C4-2B (cell line): Measurements from ENCODE around the gene UVRAG.

Source experiments
- H3K27ac ChIP-seq: fragments of 450-650 bp; 2 replicates; pipeline ENCODE4 v1.5.1; 2017
- CTCF ChIP-seq: fragments of 450-650 bp; conservative IDR thresholded peaks from 2 replicates; pipeline ENCODE4 v1.5.1; 2017; ENCODE audit warnings: mild to moderate bottlenecking
- ZFX ChIP-seq: fragments of 450-650 bp; IDR thresholded peaks from 2 replicates; pipeline ENCODE4 v1.6.1; 2017

The UVRAG gene

GRCh38 chr11:76095891-76096290 lies 280.9 kb downstream of the UVRAG start:
- no peak for TF ChIP-seq CTCF
- TF ChIP-seq ZFX = no peak
- H3K27ac ChIP-seq = no peak overlapping the region

- no peak overlapping the region for H3K27ac ChIP-seq
- TF ChIP-seq ZFX = no peak
- no peak for TF ChIP-seq CTCF
These were observed 281.5 kb downstream of the UVRAG start for GRCh38 chr11:76096552-76096951.

- no peak overlapping the region for H3K27ac ChIP-seq
- TF ChIP-seq ZFX (no peak), CTCF (no peak)
These were observed 287.8 kb downstream of the UVRAG start for GRCh38 chr11:76102802-76103201.

GRCh38 chr11:76103460-76103859 lies 288.4 kb downstream of the UVRAG start:
- TF ChIP-seq CTCF (no peak), ZFX (no peak)
- no peak overlapping the region for H3K27ac ChIP-seq

GRCh38 chr11:76104285-76104684 lies 289.3 kb downstream of the UVRAG start:
- TF ChIP-seq CTCF = no peak
- TF ChIP-seq ZFX = no peak
- H3K27ac ChIP-seq = no peak overlapping the region

- no peak overlapping the region for H3K27ac ChIP-seq
- TF ChIP-seq CTCF (no peak), ZFX (no peak)
These were observed 290.6 kb downstream of the UVRAG start for GRCh38 chr11:76105637-76106036.

GRCh38 chr11:76107971-76108370 lies 293.0 kb downstream of the UVRAG start:
- TF ChIP-seq ZFX = no peak
- no peak for TF ChIP-seq CTCF
- H3K27ac ChIP-seq = no peak overlapping the region
